Measurements from ENCODE around the gene HEXIM2.

DNA sequence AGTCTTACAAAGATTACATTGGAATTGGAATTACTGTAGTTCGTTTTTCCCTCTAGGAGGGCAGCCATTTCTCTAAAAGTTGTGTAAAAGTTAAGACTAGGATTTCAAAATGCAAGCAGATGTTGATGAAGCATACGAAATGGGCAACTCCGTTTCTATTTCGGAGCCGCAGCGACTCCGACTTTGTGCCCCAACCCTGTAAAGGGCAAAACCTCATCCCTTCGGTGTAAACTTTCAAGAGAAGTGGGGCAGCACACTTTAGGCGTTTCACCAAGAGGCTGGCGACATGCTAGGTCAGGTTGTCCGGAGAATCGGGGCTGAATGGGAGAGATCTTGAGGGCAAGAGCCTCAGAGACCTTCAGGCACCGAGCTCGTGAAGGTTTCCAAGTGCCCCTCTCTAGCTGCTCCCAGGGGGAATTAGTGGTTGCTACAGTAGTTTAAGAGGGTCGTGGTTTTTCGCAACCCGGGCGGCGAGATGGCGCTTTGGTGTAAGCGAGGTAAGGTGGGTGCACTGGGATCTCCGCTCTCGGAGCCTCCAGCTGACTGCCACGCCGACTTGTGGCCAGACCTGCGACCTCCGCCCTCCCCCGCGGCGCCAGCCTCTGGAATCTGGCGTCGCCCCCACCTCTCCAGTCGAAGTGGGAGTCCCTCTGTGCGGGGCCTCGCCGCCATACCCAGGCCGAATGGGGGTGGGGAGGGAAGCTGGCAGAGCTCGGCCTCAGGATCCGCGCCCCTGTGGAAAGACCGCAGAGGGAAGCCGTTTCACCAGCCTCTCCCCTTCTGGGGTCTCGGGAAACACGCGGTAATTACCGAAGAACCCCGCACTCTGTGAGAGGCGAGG is 1.0 kb upstream of the HEXIM2 start:
- TF ChIP-seq GATA2 (IDR thresholded peaks at IDR 0.05; ENCODE audit: low read depth, low read length) (no peak), GATA3 (IDR thresholded peaks at IDR 0.05; ENCODE audit: low read depth, low read length) (no peak)

Data from SH-SY5Y (cell line).